ENCODE data around the gene ADAMTSL1. TPM values are rescaled to one million over a fixed set of nuclear protein-coding genes. Genes with fewer than 3 reads are reported as not detected.

Gene ADAMTSL1
- total and polyA plus RNA-seq, 9 of the 15 experiments (the other 6 are each of a cell fraction or from before 2014, with no cell fraction given): 0.01 TPM; not detected in 8

DNA sequence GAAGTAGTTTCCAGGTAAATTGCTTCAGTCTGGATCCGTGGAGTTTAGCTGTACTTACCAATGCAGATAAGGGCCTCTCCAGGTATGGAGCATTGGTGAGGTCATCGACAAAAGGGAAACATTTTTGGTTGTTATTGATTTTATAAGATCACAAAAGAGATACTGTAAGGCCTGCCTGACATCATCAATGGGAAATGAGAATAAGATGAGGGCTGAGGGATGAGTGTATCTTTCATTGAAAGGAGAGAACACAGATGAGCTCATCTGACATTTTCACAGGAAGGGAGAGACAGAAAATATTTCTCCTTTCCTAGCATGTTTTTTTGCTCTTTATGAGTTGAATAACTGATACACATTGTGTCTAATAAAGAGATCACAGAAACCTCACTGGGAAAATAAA is 325.5 kb downstream of the ADAMTSL1 start:
- no peak for FAIRE-seq
- POLR2A ChIA-PET: no interaction called here
- CTCF ChIA-PET (ENCODE audit: low intra/inter-chr PET ratio): no interaction called here

More for the DNA sequence above, 325.5 kb downstream of the ADAMTSL1 start:
- Histone ChIP-seq H3K9me3 (replicated peaks; ENCODE audit: control insufficient read depth, insufficient read depth, low read depth, low read length) (no peaks in the 10 kb centered on the region), H3K27me3 (ENCODE audit: control insufficient read depth in 2 of 2, insufficient read depth in 2 of 2, low read length in 2 of 2) (no peaks in the 10 kb centered on the region), H3K4me3 (no peak overlapping the region), H2AFZ (ENCODE audit: low read depth, low read length) (no peak overlapping the region), H3K4me1 (replicated peaks in 1 of 2; ENCODE audit: control insufficient read depth in 2 of 2, insufficient read depth in 2 of 2, low read length in 2 of 2) (no peaks in the 10 kb centered on the region), H3K36me3 (ENCODE audit: control insufficient read depth, insufficient read depth, low read length) (no peaks in the 10 kb centered on the region), H3K27ac (ENCODE audit: extremely low read depth, low read depth, low read length) (no peak overlapping the region), H3K4me2 (ENCODE audit: insufficient read depth, low read length) (no peak overlapping the region), H3K9ac (ENCODE audit: insufficient read depth in 1 of 2, low read depth in 2 of 2, low read length in 2 of 2) (no peak overlapping the region), H3K9me1 (ENCODE audit: control insufficient read depth, insufficient read depth, low read length) (no peaks in the 10 kb centered on the region), H3K79me2 (ENCODE audit: control insufficient read depth, insufficient read depth, low read length) (no peaks in the 10 kb centered on the region), H4K20me1 (replicated peaks; ENCODE audit: control insufficient read depth, insufficient read depth, low read length) (no peaks in the 10 kb centered on the region)
- intact Hi-C loops (cut with micrococcal nuclease) (no loop called here), in situ Hi-C loops (cut with MboI) (loop anchor here (25.0 kb wide), 1 partner anchor 663 kb away; no protein-coding TSS in a partner anchor)
- 0% methylated on average over 2 of the region's 2 CpGs for whole genome bisulfite sequencing (ENCODE audit: insufficient coverage, low coverage, missing lambda C conversion rate)
- BruUV-seq (replicated peaks): no TSS peak
- ATAC-seq: no peak
- no peak for TF ChIP-seq ZC3H8 (IDR thresholded peaks at IDR 0.05)
- TF ChIP-seq ZNF398 (CRISPR knock-in tag; IDR thresholded peaks at IDR 0.05): no peak
- no peak for TF ChIP-seq SETDB1 (IDR thresholded peaks at IDR 0.05; ENCODE audit: low read length)
- TF ChIP-seq ZNF23 (CRISPR knock-in tag; IDR thresholded peaks at IDR 0.05): no peak
- TF ChIP-seq EWSR1 (IDR thresholded peaks at IDR 0.05; ENCODE audit: borderline replicate concordance, low read depth, partially characterized antibody): no peak
- no peak for TF ChIP-seq POLR2AphosphoS5 (IDR thresholded peaks at IDR 0.05; ENCODE audit: control insufficient read depth, insufficient read depth, low read depth, low read length)
- no peak for DNase-seq (ENCODE audit: extremely low read depth in 1 of 4, low spot score in 3 of 4)

Measured in K562 (cell line).